ENCODE results near the gene R3HDM2.

GRCh38 chr12:57215065-57215464 lies 215.8 kb downstream of the R3HDM2 start:
- TF ChIP-seq, protein P1, sequence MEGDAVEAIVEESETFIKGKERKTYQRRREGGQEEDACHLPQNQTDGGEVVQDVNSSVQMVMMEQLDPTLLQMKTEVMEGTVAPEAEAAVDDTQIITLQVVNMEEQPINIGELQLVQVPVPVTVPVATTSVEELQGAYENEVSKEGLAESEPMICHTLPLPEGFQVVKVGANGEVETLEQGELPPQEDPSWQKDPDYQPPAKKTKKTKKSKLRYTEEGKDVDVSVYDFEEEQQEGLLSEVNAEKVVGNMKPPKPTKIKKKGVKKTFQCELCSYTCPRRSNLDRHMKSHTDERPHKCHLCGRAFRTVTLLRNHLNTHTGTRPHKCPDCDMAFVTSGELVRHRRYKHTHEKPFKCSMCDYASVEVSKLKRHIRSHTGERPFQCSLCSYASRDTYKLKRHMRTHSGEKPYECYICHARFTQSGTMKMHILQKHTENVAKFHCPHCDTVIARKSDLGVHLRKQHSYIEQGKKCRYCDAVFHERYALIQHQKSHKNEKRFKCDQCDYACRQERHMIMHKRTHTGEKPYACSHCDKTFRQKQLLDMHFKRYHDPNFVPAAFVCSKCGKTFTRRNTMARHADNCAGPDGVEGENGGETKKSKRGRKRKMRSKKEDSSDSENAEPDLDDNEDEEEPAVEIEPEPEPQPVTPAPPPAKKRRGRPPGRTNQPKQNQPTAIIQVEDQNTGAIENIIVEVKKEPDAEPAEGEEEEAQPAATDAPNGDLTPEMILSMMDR (IDR thresholded peaks at IDR 0.05; ENCODE audit: poor library complexity), result no peak
- TF ChIP-seq EZH2phosphoT487 (IDR thresholded peaks at IDR 0.05; ENCODE audit: low read depth, severe bottlenecking, unreplicated experiment) (no peak), EZH2 (IDR thresholded peaks at IDR 0.05; ENCODE audit: borderline replicate concordance) (no peak)
